Omental fat pad (tissue), 4 donors: ENCODE data around the gene STK16. TPM values are rescaled to one million over a fixed set of nuclear protein-coding genes. Genes with fewer than 3 reads are reported as not detected.
A peak's percentile ranks its signal among the peaks of the same experiment; 100 is the strongest.

Experiments used
- ATAC-seq: fragments of 150-250 bp; one replicate; pipeline ENCODE4 v1.9.1; 2016; ENCODE audit warnings: mild to moderate bottlenecking, moderate library complexity; ENCODE audit not compliant: low FRiP score
- DNase-seq: peaks from one replicate; pipeline ENCODE4 v3.0.0-alpha.2; 2019; ENCODE audit warnings: low spot score
- CTCF ChIP-seq, 3 donors: fragments of 450-650 bp; IDR thresholded peaks; one replicate each; pipeline ENCODE4 v1.5.1; 2016 to 2017; ENCODE audit warnings: antibody characterized with exemption in 3 of 3, mild to moderate bottlenecking in 3 of 3, moderate library complexity in 2 of 3
- total RNA-seq, 4 donors: library from RNA; depleted of rRNA; stranded (reverse); fragments of >200 nt; gene quantifications; one replicate each; pipeline ENCODE4 v1.1.0, GENCODE V29; 2016

STK16 gene
- total RNA-seq, 4 donors from 2014 or later = 9.8 to 18.9 (median 12.5) TPM

GRCh38 chr2:219248845-219249202, 3.5 kb downstream of the STK16 start:
- TF ChIP-seq CTCF (IDR thresholded peaks at IDR 0.05) = no peak
- ATAC-seq (no peak), DNase-seq (no peak)

- DNase-seq (no peak), ATAC-seq (peak; percentile 16)
- TF ChIP-seq CTCF (IDR thresholded peaks at IDR 0.05) = no peak
These were observed 4.1 kb downstream of the STK16 start for GRCh38 chr2:219249203-219249980.

GRCh38 chr2:219250049-219250781, 4.9 kb downstream of the STK16 start:
- DNase-seq (no peak), ATAC-seq (no peak)

GRCh38 chr2:219251656-219252055, 6.4 kb downstream of the STK16 start:
- ATAC-seq (no peak), DNase-seq (no peak)
- TF ChIP-seq CTCF (IDR thresholded peaks at IDR 0.05) = no peak

More at GRCh38 chr2:219250049-219250781, 4.9 kb downstream of the STK16 start:
- no peak for TF ChIP-seq CTCF (IDR thresholded peaks at IDR 0.05)

GRCh38 chr2:219252084-219252483, 6.8 kb downstream of the STK16 start:
- DNase-seq = no peak
- no peak for ATAC-seq
- TF ChIP-seq CTCF (IDR thresholded peaks at IDR 0.05) = no peak

GRCh38 chr2:219252570-219252899, 7.3 kb downstream of the STK16 start:
- DNase-seq (no peak), ATAC-seq (no peak)
- TF ChIP-seq CTCF (IDR thresholded peaks at IDR 0.05) = no peak
